Chondrocyte (in vitro differentiated cells): Measurements from ENCODE around the gene TNNC1. TPM values are rescaled to one million over a fixed set of nuclear protein-coding genes. Genes with fewer than 3 reads are reported as not detected.

ENCODE experiments used
- DNase-seq: peaks from one replicate; pipeline ENCODE4 v3.0.0; 2021; ENCODE audit warnings: mixed read lengths, low spot score
- H3K27ac Mint-ChIP-seq: one replicate; pipeline ENCODE4 v1.8.0; 2021; ENCODE audit warnings: mild to moderate bottlenecking, moderate library complexity, mixed read lengths; ENCODE audit not compliant: unreplicated experiment
- H3K27me3 Mint-ChIP-seq: 2 replicates; pipeline ENCODE4 v1.8.0; 2021; ENCODE audit warnings: low read depth, mixed read lengths
- H3K36me3 Mint-ChIP-seq: 2 replicates; pipeline ENCODE4 v1.8.0; 2021; ENCODE audit warnings: low read depth, mixed read lengths
- H3K4me1 Mint-ChIP-seq: 2 replicates; pipeline ENCODE4 v1.8.0; 2021; ENCODE audit warnings: low read depth, mild to moderate bottlenecking, mixed read lengths
- H3K4me3 Mint-ChIP-seq: one replicate; pipeline ENCODE4 v1.8.0; 2021; ENCODE audit warnings: mild to moderate bottlenecking, moderate library complexity, mixed read lengths; ENCODE audit not compliant: unreplicated experiment
- H3K9me3 Mint-ChIP-seq: 2 replicates; pipeline ENCODE4 v1.8.0; 2021; ENCODE audit warnings: low read depth, mixed read lengths
- total RNA-seq: library from RNA; stranded (reverse); gene quantifications from 3 replicates; pipeline ENCODE4 v1.2.1, GENCODE V29; 2021
- TF ChIP-seq, protein P1 (sequence below): fragments of 200-600 bp; sonication (generic); IDR thresholded peaks from 2 replicates; pipeline ENCODE4 v1.5.0; 2021; ENCODE audit warnings: antibody characterized with exemption, mild to moderate bottlenecking, moderate library complexity

Gene TNNC1
- total RNA-seq, 1 donor from 2014 or later, result 12.7 TPM

DNA sequence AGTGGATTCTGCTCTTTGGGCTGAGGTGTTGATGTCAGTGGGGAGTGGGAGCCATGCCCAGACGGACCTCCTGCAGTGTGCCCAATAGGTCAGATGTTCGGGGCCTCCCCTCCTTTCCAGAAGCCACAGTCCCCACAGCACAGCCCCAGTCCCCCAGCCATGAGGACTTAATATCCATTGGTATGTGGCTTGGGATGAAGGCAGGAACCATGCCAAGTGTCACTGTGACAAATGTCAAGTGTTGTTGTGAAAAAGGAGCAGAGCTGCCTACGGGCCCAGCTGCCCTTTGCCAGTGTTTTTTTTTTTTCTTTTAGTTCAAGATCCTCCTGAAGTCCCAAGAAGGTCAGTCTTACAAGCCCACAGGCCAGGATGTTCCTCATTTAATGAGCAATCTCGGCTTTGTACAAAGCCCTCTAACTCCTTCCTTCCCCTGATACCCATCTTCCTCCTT, 21.1 kb downstream of the TNNC1 start:
- no peaks in the 10 kb centered on the region for H3K27me3 Mint-ChIP-seq
- TF ChIP-seq, protein P1, sequence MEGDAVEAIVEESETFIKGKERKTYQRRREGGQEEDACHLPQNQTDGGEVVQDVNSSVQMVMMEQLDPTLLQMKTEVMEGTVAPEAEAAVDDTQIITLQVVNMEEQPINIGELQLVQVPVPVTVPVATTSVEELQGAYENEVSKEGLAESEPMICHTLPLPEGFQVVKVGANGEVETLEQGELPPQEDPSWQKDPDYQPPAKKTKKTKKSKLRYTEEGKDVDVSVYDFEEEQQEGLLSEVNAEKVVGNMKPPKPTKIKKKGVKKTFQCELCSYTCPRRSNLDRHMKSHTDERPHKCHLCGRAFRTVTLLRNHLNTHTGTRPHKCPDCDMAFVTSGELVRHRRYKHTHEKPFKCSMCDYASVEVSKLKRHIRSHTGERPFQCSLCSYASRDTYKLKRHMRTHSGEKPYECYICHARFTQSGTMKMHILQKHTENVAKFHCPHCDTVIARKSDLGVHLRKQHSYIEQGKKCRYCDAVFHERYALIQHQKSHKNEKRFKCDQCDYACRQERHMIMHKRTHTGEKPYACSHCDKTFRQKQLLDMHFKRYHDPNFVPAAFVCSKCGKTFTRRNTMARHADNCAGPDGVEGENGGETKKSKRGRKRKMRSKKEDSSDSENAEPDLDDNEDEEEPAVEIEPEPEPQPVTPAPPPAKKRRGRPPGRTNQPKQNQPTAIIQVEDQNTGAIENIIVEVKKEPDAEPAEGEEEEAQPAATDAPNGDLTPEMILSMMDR, result no peak
- H3K27ac Mint-ChIP-seq, result no peak overlapping the region
- no peaks in the 10 kb centered on the region for H3K4me1 Mint-ChIP-seq
- no peak for DNase-seq
- H3K9me3 Mint-ChIP-seq, result no peaks in the 10 kb centered on the region
- no peaks in the 10 kb centered on the region for H3K36me3 Mint-ChIP-seq
- no peak overlapping the region for H3K4me3 Mint-ChIP-seq

DNA sequence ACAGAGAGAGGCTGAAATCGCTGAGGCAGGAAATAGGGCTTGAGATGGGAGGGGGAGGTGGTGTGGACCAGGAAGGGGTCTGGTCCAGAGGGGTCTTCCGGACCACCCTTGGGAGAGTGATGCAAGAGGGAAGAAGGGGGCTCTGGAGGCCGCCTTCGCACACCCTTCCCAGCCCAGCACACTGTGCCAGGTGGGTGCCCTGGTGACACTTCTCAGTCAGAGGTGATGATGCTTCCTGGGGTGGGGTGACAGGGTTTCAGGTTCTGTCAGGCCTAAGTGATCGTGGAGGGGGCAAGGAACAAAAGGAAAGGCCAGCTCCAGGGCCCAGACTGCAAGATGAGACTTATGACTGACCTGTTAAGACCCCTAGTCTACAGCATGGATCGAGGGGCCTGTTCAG, 21.6 kb downstream of the TNNC1 start:
- Mint-ChIP-seq H3K9me3 (no peaks in the 10 kb centered on the region), H3K4me3 (no peak overlapping the region), H3K27me3 (no peaks in the 10 kb centered on the region), H3K4me1 (no peaks in the 10 kb centered on the region), H3K36me3 (no peaks in the 10 kb centered on the region), H3K27ac (no peak overlapping the region)
- TF ChIP-seq, protein P1, result no peak
- DNase-seq, result no peak

DNA sequence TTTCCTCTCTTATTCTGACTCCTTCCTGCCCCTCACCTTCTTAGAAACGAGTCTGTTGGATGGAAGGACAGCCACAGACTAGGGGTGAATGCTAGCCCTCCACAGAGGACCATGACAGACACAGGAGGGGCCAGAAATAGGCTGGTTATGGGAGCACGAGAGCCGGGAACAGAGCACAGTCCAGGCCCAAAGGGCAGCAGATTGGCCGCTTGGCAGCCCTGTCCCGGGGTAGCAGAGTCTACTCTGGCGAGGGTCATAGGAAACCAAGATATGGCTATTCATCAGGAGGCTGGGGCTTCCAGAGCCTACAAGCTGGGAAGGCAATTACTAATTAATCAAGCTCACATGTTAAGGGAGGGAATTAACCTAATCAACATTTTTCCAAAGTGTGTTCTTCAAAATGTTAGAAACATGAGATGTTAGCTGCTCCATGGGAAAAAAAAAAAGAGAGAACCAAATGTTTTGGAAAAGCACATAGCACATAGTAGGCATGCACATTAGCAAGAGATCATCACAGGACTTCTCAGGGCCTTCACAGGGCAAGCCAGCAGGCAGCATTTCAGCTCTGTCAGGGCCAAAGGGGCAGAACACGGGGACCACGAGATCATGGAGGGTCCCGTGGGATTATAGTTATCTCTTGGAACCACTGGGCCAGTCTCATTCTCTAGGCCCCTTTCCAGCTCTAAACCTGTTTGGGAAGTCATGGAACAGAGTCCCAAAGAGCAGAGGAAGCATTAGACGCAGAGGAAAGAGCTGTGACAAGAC, 22.2 kb downstream of the TNNC1 start:
- Mint-ChIP-seq H3K4me1 (no peaks in the 10 kb centered on the region), H3K9me3 (no peaks in the 10 kb centered on the region), H3K27ac (no peak overlapping the region), H3K27me3 (no peaks in the 10 kb centered on the region), H3K4me3 (no peak overlapping the region), H3K36me3 (no peaks in the 10 kb centered on the region)
- TF ChIP-seq, protein P1, result no peak
- DNase-seq, result peak; percentile 18

DNA sequence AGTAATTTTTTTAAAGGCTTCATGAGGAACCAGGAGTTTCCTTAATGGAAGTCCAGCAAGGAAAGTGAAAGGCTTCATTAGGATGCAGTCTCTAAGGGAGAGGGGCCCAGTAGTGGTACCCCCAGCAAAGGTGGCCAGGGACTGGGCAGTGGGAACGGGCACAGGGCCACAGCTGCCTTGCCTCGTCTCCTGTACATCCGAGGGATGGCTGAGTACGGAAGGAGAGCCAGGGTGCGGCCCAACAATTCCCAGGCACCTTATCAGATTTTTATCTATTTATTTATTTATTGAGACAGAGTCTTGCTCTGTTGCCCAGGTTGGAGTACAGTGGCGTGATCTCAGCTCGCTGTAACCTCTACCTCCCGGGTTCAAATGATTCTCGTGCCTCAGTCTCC, 23.4 kb downstream of the TNNC1 start:
- Mint-ChIP-seq H3K36me3 (no peaks in the 10 kb centered on the region), H3K9me3 (no peaks in the 10 kb centered on the region), H3K4me3 (no peak overlapping the region), H3K4me1 (no peaks in the 10 kb centered on the region), H3K27ac (no peak overlapping the region), H3K27me3 (no peaks in the 10 kb centered on the region)
- no peak for DNase-seq
- TF ChIP-seq, protein P1, result no peak

DNA sequence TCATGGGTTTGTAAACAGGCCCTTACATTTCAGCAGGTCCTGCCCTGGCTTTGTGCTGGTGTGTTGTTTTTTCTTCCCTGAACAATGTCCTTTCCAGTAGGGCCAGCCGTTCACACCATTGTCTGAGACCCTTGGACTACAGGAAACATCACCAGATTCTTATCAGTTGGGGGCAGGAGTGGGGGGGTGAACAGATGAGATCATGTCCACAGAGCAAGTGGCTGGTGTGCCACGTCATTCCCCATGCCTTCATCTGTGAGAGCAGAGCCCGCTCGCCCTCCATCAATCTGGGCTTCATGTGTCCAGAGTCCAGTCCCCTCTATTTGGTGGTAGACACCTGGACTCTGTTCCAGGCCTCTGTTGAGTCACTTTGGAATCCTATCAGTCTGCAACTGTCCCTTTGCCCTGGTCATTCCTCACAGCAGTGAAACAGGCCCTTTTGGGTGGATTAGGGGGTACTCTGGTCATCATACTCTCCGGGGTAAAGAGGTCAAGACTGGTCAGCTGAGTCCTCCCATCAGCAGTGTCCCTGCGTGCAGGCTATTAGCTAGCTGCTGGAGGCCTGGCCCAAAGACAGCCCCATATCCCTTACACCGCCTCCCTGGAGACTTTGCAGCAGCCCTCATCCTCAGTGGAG, 23.9 kb downstream of the TNNC1 start:
- no peaks in the 10 kb centered on the region for H3K4me1 Mint-ChIP-seq
- no peaks in the 10 kb centered on the region for H3K27me3 Mint-ChIP-seq
- no peak overlapping the region for H3K27ac Mint-ChIP-seq
- TF ChIP-seq, protein P1, result no peak
- H3K36me3 Mint-ChIP-seq, result no peaks in the 10 kb centered on the region
- no peaks in the 10 kb centered on the region for H3K9me3 Mint-ChIP-seq
- no peak for DNase-seq
- H3K4me3 Mint-ChIP-seq, result no peak overlapping the region
